Activated CD4-positive, CD25-positive, alpha-beta regulatory T cell treated with anti-CD3 and anti-CD28 coated beads, Interleukin-2, amount 50 U/mL, for 16 hours (primary cell): Measurements from ENCODE around the gene IGHMBP2.
"Not testable (repeated sequence)": the region's sequence is repeated elsewhere in the genome, so short reads cannot be mapped to it uniquely, and the experiment has no call there.

Source experiments
- DNase-seq: peaks from one replicate; pipeline ENCODE4 v3.0.0-alpha.2; 2020; ENCODE audit warnings: low read depth, low spot score

The IGHMBP2 gene

GRCh38 chr11:68961245-68961644 lies 57.6 kb downstream of the IGHMBP2 start:
- no peak for DNase-seq

GRCh38 chr11:68962527-68963250 lies 59.0 kb downstream of the IGHMBP2 start:
- DNase-seq, result no peak

- no peak for DNase-seq
Observed at GRCh38 chr11:68963779-68964178, 60.1 kb downstream of the IGHMBP2 start.

GRCh38 chr11:68965901-68966853 lies 62.5 kb downstream of the IGHMBP2 start:
- DNase-seq, result no peak

- no peak for DNase-seq
Observed at GRCh38 chr11:68966894-68967780, 63.4 kb downstream of the IGHMBP2 start.

GRCh38 chr11:68968306-68969250 lies 64.9 kb downstream of the IGHMBP2 start:
- DNase-seq, result no peak

- DNase-seq, result no peak
Observed at GRCh38 chr11:68969386-68969785, 65.7 kb downstream of the IGHMBP2 start.

GRCh38 chr11:68970921-68971636 lies 67.4 kb downstream of the IGHMBP2 start:
- DNase-seq, result no peak

GRCh38 chr11:68973219-68973618 lies 69.5 kb downstream of the IGHMBP2 start:
- DNase-seq, result no peak

- DNase-seq, result not testable (repeated sequence)
Observed at GRCh38 chr11:68973706-68974105, 70.0 kb downstream of the IGHMBP2 start.

GRCh38 chr11:68974421-68975194 lies 70.9 kb downstream of the IGHMBP2 start:
- DNase-seq, result no peak

- DNase-seq, result no peak
Observed at GRCh38 chr11:68976095-68976494, 72.4 kb downstream of the IGHMBP2 start.

- no peak for DNase-seq
Observed at GRCh38 chr11:68976563-68976962, 72.9 kb downstream of the IGHMBP2 start.

- DNase-seq, result no peak
Observed at GRCh38 chr11:68977781-68978625, 74.3 kb downstream of the IGHMBP2 start.

- DNase-seq, result no peak
Observed at GRCh38 chr11:68978626-68978930, 74.9 kb downstream of the IGHMBP2 start.

- DNase-seq, result no peak
Observed at GRCh38 chr11:68978931-68979594, 75.4 kb downstream of the IGHMBP2 start.

GRCh38 chr11:68979931-68980775 lies 76.5 kb downstream of the IGHMBP2 start:
- DNase-seq, result no peak
